NCI-H1105 (cell line): ENCODE results near the gene PLXNB3.

Source experiments
- DNase-seq: peaks from one replicate; lab custom pipeline; 2025; lab: John Stamatoyannopoulos, UW

The PLXNB3 gene

GRCh38 chrX:153761863-153762262, 2.2 kb upstream of the PLXNB3 start:
- DNase-seq = no peak

- no peak for DNase-seq
These were observed 1.3 kb upstream of the PLXNB3 start for GRCh38 chrX:153762626-153763173.

DNA sequence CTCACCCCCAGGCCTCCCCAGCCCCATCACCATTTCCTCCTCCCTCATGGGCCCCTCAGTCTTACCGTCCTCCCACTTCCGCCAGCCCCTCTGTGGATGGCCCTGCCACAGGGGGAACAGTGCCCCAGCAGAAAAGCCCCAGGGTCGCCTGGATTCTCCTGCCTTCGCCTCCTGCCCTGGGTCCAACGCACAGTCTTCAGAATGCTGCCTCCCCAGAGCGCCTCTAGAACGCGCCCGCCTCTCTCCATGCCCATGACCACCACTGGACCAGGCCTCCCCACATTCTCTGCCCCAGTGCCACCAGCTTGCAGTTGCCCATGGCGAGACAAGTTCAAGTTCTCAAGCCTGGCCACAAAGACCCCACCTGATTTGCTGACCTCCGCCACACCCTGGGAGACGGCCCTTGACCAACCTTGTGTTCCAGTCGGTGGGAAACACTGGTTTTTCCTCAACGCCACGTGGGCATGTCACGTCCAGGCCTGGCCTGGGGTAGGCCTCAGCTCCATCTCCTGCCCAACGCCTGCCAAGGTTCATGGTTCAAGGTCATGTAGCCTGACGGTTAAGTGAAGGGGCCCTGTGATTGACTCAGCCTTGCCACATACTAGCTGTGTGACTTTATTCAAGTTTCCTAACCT, 634 bp upstream of the PLXNB3 start:
- no peak for DNase-seq

GRCh38 chrX:153764786-153765137, 713 bp downstream of the PLXNB3 start:
- no peak for DNase-seq

DNA sequence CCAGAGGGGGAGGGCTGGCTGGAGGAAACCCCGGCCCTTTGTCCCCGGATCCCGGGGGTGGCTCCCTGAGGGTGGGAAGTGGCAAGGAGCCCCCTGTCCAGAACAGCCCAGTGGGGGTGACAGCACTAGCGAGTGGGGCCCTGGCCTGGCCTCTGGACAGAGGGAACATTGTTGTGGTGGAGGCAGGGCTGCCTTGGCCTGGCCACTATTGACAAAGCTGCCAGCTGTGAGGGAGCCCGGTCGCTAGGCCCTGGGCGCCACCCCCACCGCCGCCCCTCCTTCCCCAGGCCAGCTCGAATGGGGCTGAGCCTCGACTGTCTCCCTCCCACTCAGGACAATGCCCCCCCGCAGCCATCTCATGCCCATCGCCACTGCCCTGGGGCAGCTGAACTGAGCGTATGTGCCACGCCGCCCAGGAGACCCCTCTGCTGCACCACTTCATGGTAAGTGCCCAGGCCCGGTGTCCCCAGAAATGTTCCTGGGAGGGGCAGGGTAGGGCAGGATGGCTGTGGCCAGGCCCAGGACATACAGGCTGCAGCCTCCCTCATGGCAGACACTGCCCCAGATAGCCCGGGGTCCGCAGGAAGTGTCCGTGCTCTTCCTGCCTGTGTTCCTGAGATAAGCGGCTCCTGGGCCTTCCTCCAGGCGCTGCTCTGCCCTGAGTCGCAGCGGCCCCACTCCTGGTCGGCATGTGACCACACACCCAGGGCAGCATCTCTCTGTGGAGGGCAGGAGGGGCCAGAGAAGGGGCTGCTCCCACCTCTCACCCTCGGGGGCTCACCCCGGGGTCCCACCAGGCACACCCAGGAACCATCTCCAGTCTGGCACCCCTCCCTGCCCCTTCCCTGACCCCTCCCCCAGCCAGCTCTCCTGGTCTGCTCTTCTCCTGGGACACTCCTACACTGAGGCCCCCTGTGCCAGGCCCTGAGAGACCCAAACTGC, 1.4 kb downstream of the PLXNB3 start:
- no peak for DNase-seq

DNA sequence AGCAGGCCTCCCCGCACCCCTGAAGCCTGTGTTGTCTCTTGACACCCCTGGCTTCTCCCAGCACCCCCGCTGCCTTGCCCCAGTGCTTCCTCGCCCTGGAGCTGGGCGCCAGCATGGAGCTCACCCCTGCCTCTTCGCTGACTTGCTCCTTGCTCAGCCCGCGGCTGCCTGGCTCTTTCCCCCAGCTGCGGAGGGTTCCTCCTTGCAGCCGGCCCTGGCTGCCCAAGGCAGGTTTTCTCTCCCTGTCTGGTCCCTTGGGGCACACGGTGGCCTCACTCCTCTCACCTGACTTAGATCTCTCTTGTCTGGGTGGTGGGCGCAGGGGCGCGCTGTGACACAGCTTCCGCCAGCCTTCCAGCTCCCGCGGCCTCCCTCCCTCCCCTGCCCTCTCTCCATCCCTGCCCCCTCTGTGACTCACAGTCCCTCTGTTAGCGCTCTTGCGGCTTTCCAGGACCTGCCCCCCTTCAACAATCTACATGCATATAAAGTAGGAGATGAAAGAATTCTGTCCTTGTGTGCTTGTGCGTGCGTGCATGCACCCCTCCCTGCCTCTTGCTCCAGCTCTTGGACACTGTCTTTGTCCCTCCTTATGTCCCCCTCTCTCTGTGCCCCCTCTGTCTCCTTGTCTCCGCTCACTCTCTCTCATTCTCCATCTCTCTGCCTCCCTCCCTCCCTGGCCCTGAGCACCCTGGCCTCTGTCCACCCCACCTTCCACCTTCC, 2.2 kb downstream of the PLXNB3 start:
- DNase-seq = no peak

GRCh38 chrX:153766871-153767673, 3.0 kb downstream of the PLXNB3 start:
- no peak for DNase-seq

DNA sequence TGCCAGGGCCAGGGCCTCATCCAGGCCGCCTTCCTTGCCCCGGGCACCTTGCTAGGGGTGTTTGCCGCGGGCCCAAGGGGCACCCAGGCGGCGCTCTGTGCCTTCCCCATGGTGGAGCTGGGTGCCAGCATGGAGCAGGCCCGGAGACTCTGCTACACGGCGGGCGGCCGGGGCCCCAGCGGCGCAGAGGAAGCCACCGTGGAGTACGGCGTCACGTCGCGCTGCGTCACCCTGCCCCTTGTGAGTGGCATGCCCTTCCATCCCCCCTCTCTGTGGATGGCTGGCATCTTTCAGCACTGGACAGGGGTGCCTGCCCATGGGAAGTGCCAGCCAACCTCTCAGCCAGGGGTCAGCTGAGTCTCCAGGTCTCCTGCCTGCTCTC, 3.6 kb downstream of the PLXNB3 start:
- DNase-seq = no peak

GRCh38 chrX:153768311-153769157, 4.5 kb downstream of the PLXNB3 start:
- no peak for DNase-seq

GRCh38 chrX:153769158-153769864, 5.3 kb downstream of the PLXNB3 start:
- DNase-seq = no peak

GRCh38 chrX:153769865-153770600, 6.0 kb downstream of the PLXNB3 start:
- no peak for DNase-seq

GRCh38 chrX:153770601-153771414, 6.8 kb downstream of the PLXNB3 start:
- no peak for DNase-seq

- no peak for DNase-seq
These were observed 7.6 kb downstream of the PLXNB3 start for GRCh38 chrX:153771415-153772315.

GRCh38 chrX:153772316-153773217, 8.5 kb downstream of the PLXNB3 start:
- no peak for DNase-seq

- no peak for DNase-seq
These were observed 9.2 kb downstream of the PLXNB3 start for GRCh38 chrX:153773218-153773611.
